Nephron progenitor cell (in vitro differentiated cells): ENCODE results near the gene NCK2.

Source experiments
- DNase-seq: peaks from one replicate; pipeline ENCODE4 v3.0.0; 2021
- H3K27ac Mint-ChIP-seq: 2 replicates; pipeline ENCODE4 v1.8.0; 2021; ENCODE audit warnings: mild to moderate bottlenecking, moderate library complexity, mixed read lengths
- H3K27me3 Mint-ChIP-seq: 2 replicates; pipeline ENCODE4 v1.8.0; 2021; ENCODE audit warnings: mild to moderate bottlenecking, low read depth, mixed read lengths; ENCODE audit not compliant: poor library complexity
- H3K36me3 Mint-ChIP-seq: 2 replicates; pipeline ENCODE4 v1.8.0; 2021; ENCODE audit warnings: low read depth, mixed read lengths
- H3K4me1 Mint-ChIP-seq: 2 replicates; pipeline ENCODE4 v1.8.0; 2021; ENCODE audit warnings: mixed read lengths
- H3K4me3 Mint-ChIP-seq: 2 replicates; pipeline ENCODE4 v1.8.0; 2021; ENCODE audit warnings: mild to moderate bottlenecking, moderate library complexity, mixed read lengths
- H3K9me3 Mint-ChIP-seq: 2 replicates; pipeline ENCODE4 v1.8.0; 2021; ENCODE audit warnings: mild to moderate bottlenecking, moderate library complexity, mixed read lengths
- CTCF ChIP-seq: fragments of 200-600 bp; sonication (generic); IDR thresholded peaks from 2 replicates; pipeline ENCODE4 v1.5.0; 2021; ENCODE audit warnings: antibody characterized with exemption

NCK2 gene

GRCh38 chr2:105737980-105738657, 6.6 kb upstream of the NCK2 start:
- peaks cover 19% of the 10 kb centered on the region for H3K4me1 Mint-ChIP-seq
- H3K4me3 Mint-ChIP-seq = no peak overlapping the region
- peaks cover 3% of the 10 kb centered on the region for H3K9me3 Mint-ChIP-seq
- H3K36me3 Mint-ChIP-seq = no peaks in the 10 kb centered on the region
- DNase-seq = no peak
- TF ChIP-seq CTCF = no peak
- H3K27me3 Mint-ChIP-seq = peaks cover 31% of the 10 kb centered on the region
- H3K27ac Mint-ChIP-seq = no peak overlapping the region

GRCh38 chr2:105738658-105739241, 6.0 kb upstream of the NCK2 start:
- Mint-ChIP-seq H3K36me3 (no peaks in the 10 kb centered on the region), H3K9me3 (peaks cover 3% of the 10 kb centered on the region), H3K27ac (no peak overlapping the region), H3K27me3 (peaks cover 35% of the 10 kb centered on the region), H3K4me1 (peaks cover 22% of the 10 kb centered on the region), H3K4me3 (no peak overlapping the region)
- no peak for DNase-seq
- TF ChIP-seq CTCF = no peak

GRCh38 chr2:105739426-105739825, 5.3 kb upstream of the NCK2 start:
- no peaks in the 10 kb centered on the region for H3K36me3 Mint-ChIP-seq
- TF ChIP-seq CTCF = no peak
- peaks cover 3% of the 10 kb centered on the region for H3K9me3 Mint-ChIP-seq
- no peak overlapping the region for H3K27ac Mint-ChIP-seq
- H3K4me3 Mint-ChIP-seq = no peak overlapping the region
- peaks cover 27% of the 10 kb centered on the region for H3K4me1 Mint-ChIP-seq
- H3K27me3 Mint-ChIP-seq = peaks cover 40% of the 10 kb centered on the region
- DNase-seq = no peak

GRCh38 chr2:105739944-105740530, 4.7 kb upstream of the NCK2 start:
- TF ChIP-seq CTCF = no peak
- peaks cover 27% of the 10 kb centered on the region for H3K4me1 Mint-ChIP-seq
- H3K4me3 Mint-ChIP-seq = no peak overlapping the region
- H3K9me3 Mint-ChIP-seq = peaks cover 3% of the 10 kb centered on the region
- H3K27me3 Mint-ChIP-seq = peaks cover 34% of the 10 kb centered on the region
- no peak overlapping the region for H3K27ac Mint-ChIP-seq
- no peaks in the 10 kb centered on the region for H3K36me3 Mint-ChIP-seq
- DNase-seq = no peak

- TF ChIP-seq CTCF = no peak
- H3K27ac Mint-ChIP-seq = no peak overlapping the region
- peaks cover 34% of the 10 kb centered on the region for H3K4me1 Mint-ChIP-seq
- H3K27me3 Mint-ChIP-seq = peaks cover 26% of the 10 kb centered on the region
- H3K36me3 Mint-ChIP-seq = no peaks in the 10 kb centered on the region
- peaks cover 3% of the 10 kb centered on the region for H3K9me3 Mint-ChIP-seq
- DNase-seq = no peak
- no peak overlapping the region for H3K4me3 Mint-ChIP-seq
Observed at GRCh38 chr2:105741174-105741573, 3.5 kb upstream of the NCK2 start.
